ENCODE data around the gene IKBKE. TPM values are rescaled to one million over a fixed set of nuclear protein-coding genes. Genes with fewer than 3 reads are reported as not detected.

The IKBKE gene
- total RNA-seq, 6 donors from 2014 or later: 7.4 to 25.1 (median 9.2) TPM

- peak overlapping the region in 1 of 4 donors; percentile 45 for H3K27ac ChIP-seq
- H3K27me3 ChIP-seq: no peaks in the 10 kb centered on the region
- H3K36me3 ChIP-seq: peaks cover 0 to 68% (median 7%) of the 10 kb centered on the region in 4 donors
- WGBS, 2 donors: 63 to 65% methylated on average over 9 of the region's 9 CpGs
- no peak overlapping the region for H3K4me3 ChIP-seq
- peaks cover 5 to 14% (median 7%) of the 10 kb centered on the region in 4 donors for H3K4me1 ChIP-seq
- TF ChIP-seq EP300 (IDR thresholded peaks at IDR 0.05) (peak in 2 of 4 donors; percentile 2 to 66), POLR2AphosphoS5 (IDR thresholded peaks at IDR 0.05) (peak; percentile 40 to 58), POLR2A (IDR thresholded peaks at IDR 0.05) (no peak)
- TF ChIP-seq, protein P1, sequence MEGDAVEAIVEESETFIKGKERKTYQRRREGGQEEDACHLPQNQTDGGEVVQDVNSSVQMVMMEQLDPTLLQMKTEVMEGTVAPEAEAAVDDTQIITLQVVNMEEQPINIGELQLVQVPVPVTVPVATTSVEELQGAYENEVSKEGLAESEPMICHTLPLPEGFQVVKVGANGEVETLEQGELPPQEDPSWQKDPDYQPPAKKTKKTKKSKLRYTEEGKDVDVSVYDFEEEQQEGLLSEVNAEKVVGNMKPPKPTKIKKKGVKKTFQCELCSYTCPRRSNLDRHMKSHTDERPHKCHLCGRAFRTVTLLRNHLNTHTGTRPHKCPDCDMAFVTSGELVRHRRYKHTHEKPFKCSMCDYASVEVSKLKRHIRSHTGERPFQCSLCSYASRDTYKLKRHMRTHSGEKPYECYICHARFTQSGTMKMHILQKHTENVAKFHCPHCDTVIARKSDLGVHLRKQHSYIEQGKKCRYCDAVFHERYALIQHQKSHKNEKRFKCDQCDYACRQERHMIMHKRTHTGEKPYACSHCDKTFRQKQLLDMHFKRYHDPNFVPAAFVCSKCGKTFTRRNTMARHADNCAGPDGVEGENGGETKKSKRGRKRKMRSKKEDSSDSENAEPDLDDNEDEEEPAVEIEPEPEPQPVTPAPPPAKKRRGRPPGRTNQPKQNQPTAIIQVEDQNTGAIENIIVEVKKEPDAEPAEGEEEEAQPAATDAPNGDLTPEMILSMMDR (IDR thresholded peaks at IDR 0.05): peak in 2 of 6 experiments; percentile 5 to 45
- no peak for ATAC-seq (ENCODE audit: low FRiP score in 2 of 2)
- no peaks in the 10 kb centered on the region for H3K9me3 ChIP-seq
- DNase-seq: no peak
These were observed 40.0 kb upstream of the IKBKE start for GRCh38 chr1:206430031-206430983.

GRCh38 chr1:206435445-206435844 lies 34.8 kb upstream of the IKBKE start:
- H3K27me3 ChIP-seq: no peaks in the 10 kb centered on the region
- WGBS, 2 donors: 71 to 80% methylated on average over 1 of the region's 1 CpG
- ATAC-seq (ENCODE audit: low FRiP score in 2 of 2): no peak
- peaks cover 5 to 77% (median 31%) of the 10 kb centered on the region in 4 donors for H3K36me3 ChIP-seq
- no peak for DNase-seq
- no peak overlapping the region for H3K4me3 ChIP-seq
- no peak overlapping the region for H3K27ac ChIP-seq
- TF ChIP-seq, protein P1 (IDR thresholded peaks at IDR 0.05): no peak
- TF ChIP-seq EP300 (IDR thresholded peaks at IDR 0.05): no peak
- no peak for TF ChIP-seq POLR2A (IDR thresholded peaks at IDR 0.05)
- TF ChIP-seq POLR2AphosphoS5 (IDR thresholded peaks at IDR 0.05): no peak
- H3K4me1 ChIP-seq: peaks cover 0 to 7% (median 4%) of the 10 kb centered on the region in 4 donors
- no peaks in the 10 kb centered on the region for H3K9me3 ChIP-seq

DNA sequence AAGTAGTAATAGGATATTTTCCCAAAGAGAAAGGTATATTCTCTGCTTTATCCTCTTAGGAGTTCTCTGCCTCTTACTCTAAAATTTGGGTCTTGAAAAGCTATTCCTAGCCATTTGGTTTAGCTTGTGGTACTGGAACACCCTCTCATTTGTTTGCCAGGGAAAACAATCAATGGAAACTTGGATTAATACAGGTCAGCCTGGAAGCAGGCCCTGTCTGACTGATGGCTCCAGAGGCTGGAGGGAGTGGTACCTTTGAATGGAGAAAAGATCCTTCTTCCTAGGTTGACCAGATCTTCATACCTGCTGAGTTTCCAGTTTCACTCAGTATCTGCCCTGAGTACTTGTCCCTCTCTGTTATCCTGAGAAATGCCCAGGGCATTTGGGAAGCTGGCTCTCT lies 31.7 kb upstream of the IKBKE start:
- Histone ChIP-seq H3K4me3 (no peak overlapping the region), H3K36me3 (peaks cover 8 to 88% (median 55%) of the 10 kb centered on the region in 4 donors), H3K27ac (no peak overlapping the region), H3K9me3 (no peaks in the 10 kb centered on the region), H3K27me3 (no peaks in the 10 kb centered on the region), H3K4me1 (no peaks in the 10 kb centered on the region)
- DNase-seq (no peak), ATAC-seq (ENCODE audit: low FRiP score in 2 of 2) (no peak)
- TF ChIP-seq EP300 (IDR thresholded peaks at IDR 0.05) (no peak), POLR2AphosphoS5 (IDR thresholded peaks at IDR 0.05) (no peak), POLR2A (IDR thresholded peaks at IDR 0.05) (no peak)
- TF ChIP-seq, protein P1 (IDR thresholded peaks at IDR 0.05): no peak

- Histone ChIP-seq H3K27me3 (no peaks in the 10 kb centered on the region), H3K4me3 (no peak overlapping the region), H3K4me1 (no peaks in the 10 kb centered on the region), H3K36me3 (peaks cover 8 to 90% (median 59%) of the 10 kb centered on the region in 4 donors), H3K9me3 (no peaks in the 10 kb centered on the region), H3K27ac (no peak overlapping the region)
- DNase-seq (no peak), ATAC-seq (ENCODE audit: low FRiP score in 2 of 2) (no peak)
- TF ChIP-seq, protein P1 (IDR thresholded peaks at IDR 0.05): no peak
- no peak for TF ChIP-seq POLR2AphosphoS5 (IDR thresholded peaks at IDR 0.05)
- 62 to 79% methylated on average over 2 of the region's 2 CpGs for WGBS, 2 donors
These were observed 31.1 kb upstream of the IKBKE start for GRCh38 chr1:206439205-206439604.
